Measurements from ENCODE around the gene MSANTD4. TPM values are rescaled to one million over a fixed set of nuclear protein-coding genes. Genes with fewer than 3 reads are reported as not detected.

MSANTD4 gene
- total and polyA plus RNA-seq, 2 donors (not counting 3 experiments of a cell fraction or from before 2014, with no cell fraction given), result 3.9 to 15.0 TPM

- ChIA-PET POLR2A (no interaction called here), CTCF (no interaction called here)
- dilution Hi-C loops (cut with MboI; ENCODE audit: extremely low pct_ligation_motif_present, low sequenced_read_pairs), result no loop called here
- no peak for DNase-seq (ENCODE audit: low read depth, low spot score)
- intact Hi-C loops (cut with micrococcal nuclease), result no loop called here
- Histone ChIP-seq H4K20me1 (replicated peaks; ENCODE audit: control insufficient read depth, extremely low read depth, insufficient read depth, low read length) (no peaks in the 10 kb centered on the region), H3K9ac (replicated peaks; ENCODE audit: extremely low read depth, insufficient read depth, low read length) (no peak overlapping the region), H3K79me2 (ENCODE audit: control insufficient read depth, insufficient read depth, low read length) (peaks cover 41% of the 10 kb centered on the region), H3K36me3 (ENCODE audit: control insufficient read depth in 2 of 2, extremely low read depth in 1 of 2, insufficient read depth in 2 of 2, low read length in 2 of 2) (peaks cover 9 to 11% of the 10 kb centered on the region in 2 experiments), H3K27ac (ENCODE audit: insufficient read depth, low read depth, low read length) (no peak overlapping the region), H3K9me3 (replicated peaks; ENCODE audit: control insufficient read depth, insufficient read depth, low read length) (no peaks in the 10 kb centered on the region), H3K4me1 (ENCODE audit: control insufficient read depth, extremely low read depth, insufficient read depth, low read length) (peaks cover 9% of the 10 kb centered on the region), H3K27me3 (ENCODE audit: control insufficient read depth in 2 of 2, insufficient read depth in 2 of 2, low read length in 2 of 2) (no peaks in the 10 kb centered on the region), H3K9me1 (replicated peaks; ENCODE audit: control insufficient read depth, extremely low read depth, insufficient read depth, low read length) (no peaks in the 10 kb centered on the region), H2AFZ (ENCODE audit: low read depth, low read length) (no peak overlapping the region), H3K4me3 (replicated peaks in 1 of 3; ENCODE audit: insufficient read depth in 1 of 3, low read depth in 1 of 3, low read length in 3 of 3) (no peak overlapping the region), H3K4me2 (ENCODE audit: insufficient read depth, low read length) (no peak overlapping the region)
- TF ChIP-seq GATA2 (IDR thresholded peaks at IDR 0.05; ENCODE audit: insufficient read depth, insufficient read length, low read depth, low read length) (no peak), JUN (IDR thresholded peaks at IDR 0.05; ENCODE audit: borderline replicate concordance, insufficient read depth, insufficient read length, low read depth) (no peak), CTCF (IDR thresholded peaks at IDR 0.05; ENCODE audit: extremely low read depth in 1 of 2, insufficient read depth in 1 of 2, low read depth in 1 of 2, low read length in 2 of 2) (no peak), MAX (IDR thresholded peaks at IDR 0.05; ENCODE audit: insufficient read depth, insufficient read length) (no peak), POLR2AphosphoS5 (IDR thresholded peaks at IDR 0.05; ENCODE audit: insufficient read depth, low read depth, low read length) (no peak), EZH2 (IDR thresholded peaks at IDR 0.05; ENCODE audit: borderline replicate concordance, low read depth, low read length, severe bottlenecking) (no peak), POLR2A (IDR thresholded peaks at IDR 0.05; ENCODE audit: low read depth, low read length) (no peak), MYC (IDR thresholded peaks at IDR 0.05; ENCODE audit: low read depth, low read length) (no peak), FOS (IDR thresholded peaks at IDR 0.05; ENCODE audit: borderline replicate concordance, insufficient read depth, low read length) (no peak)
- no peak for FAIRE-seq
- no TSS peak for BruUV-seq (replicated peaks)
These were observed 8.0 kb downstream of the MSANTD4 start for GRCh38 chr11:106014035-106014434.

Measured in endothelial cell of umbilical vein (primary cell).